GM10266 (cell line): ENCODE results near the gene LRRC38.
"Not testable (repeated sequence)": the region's sequence is repeated elsewhere in the genome, so short reads cannot be mapped to it uniquely, and the experiment has no call there.

Experiments used
- DNase-seq: peaks from one replicate; pipeline ENCODE4 v3.0.0; 2012; ENCODE audit errors: extremely low spot score
- CTCF ChIP-seq: IDR thresholded peaks from 2 replicates; pipeline ENCODE4 v1.5.1; 2012; ENCODE audit warnings: mild to moderate bottlenecking, low read depth; ENCODE audit not compliant: control insufficient read depth, insufficient read depth; ENCODE audit errors: missing control alignments

The LRRC38 gene

DNA sequence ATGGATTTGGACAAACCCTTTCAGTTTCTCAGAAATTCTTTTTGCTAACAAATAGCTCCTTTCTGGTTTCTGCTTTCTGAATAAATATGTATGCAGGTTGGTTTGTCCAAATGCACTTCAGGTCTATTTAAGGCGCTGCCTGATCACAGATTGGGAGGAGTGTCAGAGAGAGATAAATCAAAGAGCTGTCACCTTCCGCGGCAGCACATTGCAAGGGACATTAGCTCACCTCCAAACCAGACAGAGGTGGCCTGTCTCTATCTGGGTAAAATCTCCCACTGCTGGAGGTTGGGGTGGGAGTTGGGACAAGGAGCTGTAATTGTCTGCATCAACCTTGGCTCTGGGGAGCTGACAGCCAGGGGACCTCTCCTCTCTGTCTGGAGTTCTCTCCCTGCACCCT is 78.3 kb downstream of the LRRC38 start:
- TF ChIP-seq CTCF, result no peak
- DNase-seq, result no peak

DNA sequence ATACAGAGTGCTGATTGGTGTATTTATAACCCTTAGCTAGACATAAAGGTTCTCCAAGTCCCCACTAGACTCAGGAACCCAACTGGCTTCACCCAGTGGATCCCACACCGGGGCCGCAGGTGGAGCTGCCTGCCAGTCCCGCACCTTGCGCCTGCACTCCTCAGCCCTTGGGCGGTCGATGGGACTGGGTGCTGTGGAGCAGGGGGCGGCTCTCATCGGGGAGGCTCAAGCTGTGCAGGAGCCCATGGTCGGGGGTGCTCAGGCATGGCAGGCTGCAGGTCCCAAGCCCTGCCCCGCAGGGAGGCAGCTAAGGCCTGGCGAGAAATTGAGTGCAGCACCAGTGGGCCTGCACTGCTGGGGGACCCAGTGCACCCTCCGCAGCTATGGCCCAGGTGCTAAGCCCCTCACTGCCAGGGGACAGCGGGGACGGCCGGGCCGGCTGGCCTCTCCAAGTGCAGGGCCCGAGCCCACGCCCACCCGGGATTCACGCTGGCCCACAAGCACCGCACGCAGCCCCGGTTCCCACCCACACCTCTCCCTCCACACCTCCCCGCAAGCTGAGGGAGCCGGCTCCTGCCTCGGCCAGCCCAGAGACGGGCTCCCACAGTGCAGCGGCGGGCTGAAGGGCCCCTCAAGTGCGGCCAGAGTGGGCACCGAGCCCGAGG is 80.0 kb downstream of the LRRC38 start:
- DNase-seq, result not testable (repeated sequence)

- TF ChIP-seq CTCF, result no peak
- no peak for DNase-seq
Measured at GRCh38 chr1:13432251-13432650, 81.6 kb downstream of the LRRC38 start.

DNA sequence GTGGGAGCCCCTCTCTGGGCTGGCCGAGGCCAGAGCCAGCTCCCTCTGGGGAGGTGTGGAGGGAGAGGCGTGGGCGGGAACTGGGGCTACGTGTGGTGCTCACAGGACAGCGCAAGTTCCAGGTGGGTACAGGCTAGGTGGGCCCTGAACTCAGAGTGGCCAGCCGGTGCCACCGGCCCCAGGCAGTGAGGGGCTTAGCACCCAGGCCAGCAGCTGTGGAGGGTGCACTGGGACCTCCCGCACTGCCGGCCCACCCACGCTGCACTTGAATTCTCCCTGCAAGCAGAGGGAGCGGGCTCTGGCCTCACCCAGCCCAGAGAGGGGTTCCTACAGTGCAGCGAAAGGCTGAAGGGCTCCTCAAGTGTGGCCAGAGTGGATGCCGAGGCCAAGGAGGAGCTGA is 83.3 kb downstream of the LRRC38 start:
- no peak for TF ChIP-seq CTCF
- no peak for DNase-seq
